HT1080 (cell line): ENCODE data around the gene C2CD3. TPM values are rescaled to one million over a fixed set of nuclear protein-coding genes. Genes with fewer than 3 reads are reported as not detected.

Experiments
- DNase-seq: peaks from one replicate; pipeline ENCODE4 v3.0.0-alpha.2; 2015; ENCODE audit warnings: low read depth
- total RNA-seq: library from RNA; depleted of rRNA; stranded (reverse); fragments of >200 nt; shearing (Covaris generic); gene quantifications from 2 replicates; pipeline ENCODE4 v1.2.3, GENCODE V29; 2014

The C2CD3 gene
- total RNA-seq, 1 experiment from 2014 or later: 20.5 TPM

DNA sequence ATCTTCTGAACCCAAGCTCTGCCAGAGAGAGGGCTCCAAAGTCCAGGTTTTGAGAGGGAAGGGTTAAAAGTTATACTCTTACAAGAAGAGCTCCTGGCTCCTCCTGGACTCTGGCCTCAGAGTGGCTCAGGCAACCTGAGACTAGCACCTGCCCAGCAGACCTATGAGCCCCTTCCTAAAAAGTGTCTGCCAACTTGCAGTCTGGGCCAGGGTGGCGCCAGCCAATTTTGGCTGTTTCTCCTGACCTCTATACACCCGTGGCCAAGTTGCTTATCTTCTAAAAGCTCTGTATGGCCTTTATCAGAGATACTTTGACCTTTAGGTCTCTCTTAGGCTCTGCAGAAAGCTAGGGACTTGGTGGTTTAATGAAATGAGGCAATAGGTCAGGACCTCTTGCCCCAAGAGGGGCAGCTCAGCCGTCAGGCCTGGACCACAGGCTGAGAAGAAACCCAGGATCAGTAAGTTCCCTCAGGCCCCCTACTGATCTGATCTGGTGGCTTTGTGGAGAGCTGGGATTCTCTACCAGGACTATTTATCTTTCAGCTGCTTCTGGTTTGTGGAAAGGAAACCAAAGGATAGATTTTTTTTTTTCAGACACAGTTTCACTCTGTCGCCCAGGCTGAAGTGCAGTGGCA, 151.6 kb downstream of the C2CD3 start:
- no peak for DNase-seq

DNA sequence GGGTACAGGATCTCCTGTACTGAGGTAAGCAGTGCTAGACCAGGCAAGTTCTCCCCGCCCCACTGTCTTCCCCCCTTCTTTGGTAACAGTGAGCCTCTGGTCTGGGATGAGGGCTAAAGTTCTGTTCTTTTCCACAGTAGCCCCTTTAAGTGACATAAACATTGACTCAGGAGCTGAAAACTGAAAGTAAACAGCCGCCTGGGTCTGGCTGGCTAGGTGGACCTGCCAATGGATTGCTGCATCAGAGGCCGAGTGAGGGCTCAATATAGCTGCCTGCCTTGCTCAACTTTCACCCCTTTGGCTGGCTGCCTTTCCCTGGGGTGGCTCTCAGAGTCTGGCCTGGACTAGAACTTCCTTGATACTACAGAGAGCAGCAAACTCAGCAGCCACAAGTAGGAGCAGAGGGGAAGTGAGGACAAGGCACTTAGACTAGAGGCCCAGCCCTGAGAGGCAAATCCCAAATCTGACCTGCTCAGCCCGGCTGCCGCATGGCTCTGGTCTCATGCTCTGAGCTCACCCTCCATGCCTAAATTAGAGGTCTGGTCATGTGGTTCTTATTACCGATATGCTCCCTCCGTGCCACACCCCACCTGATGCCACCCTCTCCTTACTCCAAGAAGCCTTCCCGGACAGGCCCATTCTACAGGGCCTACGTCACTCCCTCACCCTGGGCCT, 152.3 kb downstream of the C2CD3 start:
- DNase-seq: no peak

DNA sequence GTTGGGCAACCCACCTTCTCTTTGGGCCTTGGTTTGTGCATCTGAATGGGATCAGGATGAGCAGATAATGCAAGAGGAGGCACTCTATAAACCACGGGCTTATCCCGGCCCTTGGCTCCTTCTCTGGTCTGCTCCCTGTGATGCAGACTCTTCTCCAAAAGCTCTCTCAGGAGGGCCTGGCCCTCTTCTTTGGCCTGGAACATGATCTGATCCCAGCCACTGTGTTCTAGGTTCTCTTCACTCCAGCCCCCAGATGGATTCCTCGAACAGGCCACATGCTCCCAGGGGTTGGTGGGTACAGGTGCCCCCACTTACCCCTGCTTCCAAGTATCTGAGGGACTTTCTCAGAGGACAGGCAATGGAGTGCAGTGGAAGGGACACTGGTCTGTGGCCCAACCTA, 153.2 kb downstream of the C2CD3 start:
- DNase-seq: no peak

DNA sequence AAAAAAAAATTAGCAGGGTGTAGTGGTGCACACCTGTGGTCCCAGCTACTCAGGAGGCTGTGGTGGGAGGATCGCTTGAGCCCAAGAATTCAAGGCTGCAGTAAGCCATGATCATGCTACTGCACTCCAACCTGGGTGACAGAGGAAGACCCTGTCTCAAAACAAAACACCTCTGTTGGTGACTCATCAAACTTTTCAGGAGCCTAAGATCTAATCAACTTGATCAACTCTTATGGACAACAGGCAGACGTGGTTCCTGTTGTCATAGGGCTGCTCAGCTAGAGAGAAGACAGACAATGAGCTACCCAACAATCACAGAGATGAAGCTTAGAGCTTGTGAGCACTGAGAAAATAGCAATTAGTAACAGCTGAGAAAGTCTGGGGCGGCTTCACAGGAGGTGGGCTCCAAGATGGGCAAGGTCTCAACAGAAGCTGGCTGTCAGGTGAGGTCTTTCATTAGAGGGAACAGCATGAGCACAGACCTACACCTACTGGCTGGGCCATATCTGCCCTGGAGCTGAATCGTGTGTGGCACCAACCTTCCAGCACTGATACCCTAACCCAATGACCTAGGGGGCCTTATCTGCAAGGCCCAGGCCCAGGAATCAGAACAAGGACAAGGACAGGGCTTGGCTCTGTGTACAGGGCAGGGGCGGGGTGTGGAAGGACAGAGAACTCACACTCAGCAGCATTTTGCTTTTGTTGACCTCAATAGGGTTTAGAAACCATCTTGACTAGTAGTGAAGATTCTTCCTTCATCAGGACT, 154.7 kb downstream of the C2CD3 start:
- no peak for DNase-seq

DNA sequence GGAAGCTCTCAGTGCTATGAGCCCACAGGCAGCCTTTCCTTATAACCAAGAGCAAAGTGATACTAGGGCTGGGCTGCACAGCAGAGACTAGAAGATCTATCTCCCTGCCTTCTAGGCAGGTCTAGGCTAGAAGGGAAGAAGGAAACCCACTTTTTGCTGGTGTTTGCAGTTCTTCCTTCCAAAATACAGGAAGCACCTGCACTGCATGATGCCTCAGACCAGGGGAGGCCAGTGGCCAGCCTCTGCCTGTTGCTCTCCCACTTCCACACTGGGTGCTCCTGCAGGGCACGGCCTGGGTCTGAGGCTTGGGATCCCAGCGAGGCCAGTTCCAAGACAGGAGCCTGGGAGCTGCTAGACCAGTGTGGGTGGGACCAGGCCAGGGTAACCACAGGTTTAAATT, 155.9 kb downstream of the C2CD3 start:
- DNase-seq: no peak

DNA sequence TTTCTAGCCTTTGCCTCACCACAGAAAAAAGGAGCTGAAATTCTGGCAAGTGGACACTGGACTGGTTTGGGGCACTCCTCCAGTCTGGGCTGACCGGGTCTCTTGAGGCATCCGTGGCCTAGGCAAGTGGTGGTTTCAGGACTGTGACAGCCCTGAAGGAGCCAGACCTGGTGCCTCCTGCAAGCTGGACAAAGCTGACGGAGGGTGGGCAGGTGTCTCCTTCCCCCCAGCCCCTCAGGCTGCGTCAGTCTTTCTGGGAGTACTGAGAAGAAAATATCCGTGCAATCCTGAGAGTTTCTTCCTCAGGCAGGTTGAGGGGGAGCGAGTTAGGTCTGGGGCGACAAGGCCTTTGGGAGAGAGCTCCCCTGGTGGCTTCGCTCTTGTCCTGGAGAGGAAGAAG, 157.7 kb downstream of the C2CD3 start:
- no peak for DNase-seq

DNA sequence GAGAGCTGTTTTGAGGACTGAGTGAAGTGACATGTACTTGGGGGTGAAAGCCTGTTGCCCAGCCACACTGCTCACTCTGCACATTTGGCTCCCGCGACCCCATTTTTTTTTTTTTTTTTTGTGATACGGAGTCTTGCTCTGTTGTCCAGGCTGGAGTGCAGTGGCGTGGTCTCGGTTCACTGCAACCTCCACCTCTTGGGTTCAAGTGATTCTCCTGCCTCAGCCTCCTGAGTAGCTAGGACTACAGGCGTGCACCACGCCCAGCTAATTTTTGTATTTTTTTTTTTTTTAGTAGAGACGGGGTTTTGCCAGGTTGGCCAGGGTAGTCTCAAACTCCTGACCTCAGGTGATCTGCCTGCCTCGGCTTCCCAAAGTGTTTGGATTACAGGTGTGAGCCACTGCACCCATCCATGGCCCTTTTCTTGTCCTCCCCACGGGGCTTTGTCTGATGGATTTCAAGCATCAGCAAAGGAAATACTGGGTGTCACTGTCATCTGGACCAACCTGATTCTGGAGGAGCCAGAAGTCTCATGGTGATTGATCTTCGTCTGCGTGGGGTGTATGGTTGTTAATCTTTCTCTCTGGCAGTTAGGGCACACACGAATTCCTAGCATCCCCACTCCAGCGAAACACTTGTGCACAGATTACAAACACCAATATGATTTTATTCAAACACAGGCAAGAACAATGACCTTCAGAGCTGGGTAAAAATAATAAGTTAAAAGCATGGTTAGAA, 158.6 kb downstream of the C2CD3 start:
- DNase-seq: no peak

DNA sequence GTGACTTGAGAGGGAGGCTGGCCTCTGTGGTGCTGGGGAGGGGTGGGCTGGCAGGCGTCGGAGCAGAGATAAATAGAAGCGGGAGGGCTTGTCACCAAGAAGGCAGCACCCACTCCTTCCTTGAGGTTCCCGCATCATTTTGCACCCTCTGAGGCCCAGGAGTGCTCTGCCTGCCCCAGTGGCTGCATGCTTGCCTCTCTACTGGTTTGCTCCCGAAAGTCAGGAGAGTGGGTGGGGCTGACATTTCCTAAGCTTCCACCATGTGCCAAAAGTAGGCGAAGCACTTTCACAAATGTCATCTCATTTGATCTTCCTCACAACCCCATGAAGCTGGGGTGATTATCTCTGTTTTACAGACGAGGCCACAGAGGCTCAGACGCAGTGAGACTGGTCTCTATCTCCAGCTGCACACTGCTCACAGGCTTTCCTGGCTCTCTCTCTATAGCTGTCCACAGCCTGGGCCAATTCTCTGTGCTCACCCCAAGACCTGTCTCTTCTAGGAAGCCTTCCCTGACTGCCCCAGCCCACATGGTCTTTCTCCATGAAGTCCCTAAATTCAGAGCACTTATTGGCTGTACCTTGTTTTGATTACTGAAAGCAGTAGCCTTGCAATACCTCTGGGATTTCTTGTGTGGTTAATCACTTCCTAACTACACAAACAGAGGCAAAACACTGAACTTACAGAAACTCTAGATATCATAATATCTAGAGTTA, 159.3 kb downstream of the C2CD3 start:
- no peak for DNase-seq

DNA sequence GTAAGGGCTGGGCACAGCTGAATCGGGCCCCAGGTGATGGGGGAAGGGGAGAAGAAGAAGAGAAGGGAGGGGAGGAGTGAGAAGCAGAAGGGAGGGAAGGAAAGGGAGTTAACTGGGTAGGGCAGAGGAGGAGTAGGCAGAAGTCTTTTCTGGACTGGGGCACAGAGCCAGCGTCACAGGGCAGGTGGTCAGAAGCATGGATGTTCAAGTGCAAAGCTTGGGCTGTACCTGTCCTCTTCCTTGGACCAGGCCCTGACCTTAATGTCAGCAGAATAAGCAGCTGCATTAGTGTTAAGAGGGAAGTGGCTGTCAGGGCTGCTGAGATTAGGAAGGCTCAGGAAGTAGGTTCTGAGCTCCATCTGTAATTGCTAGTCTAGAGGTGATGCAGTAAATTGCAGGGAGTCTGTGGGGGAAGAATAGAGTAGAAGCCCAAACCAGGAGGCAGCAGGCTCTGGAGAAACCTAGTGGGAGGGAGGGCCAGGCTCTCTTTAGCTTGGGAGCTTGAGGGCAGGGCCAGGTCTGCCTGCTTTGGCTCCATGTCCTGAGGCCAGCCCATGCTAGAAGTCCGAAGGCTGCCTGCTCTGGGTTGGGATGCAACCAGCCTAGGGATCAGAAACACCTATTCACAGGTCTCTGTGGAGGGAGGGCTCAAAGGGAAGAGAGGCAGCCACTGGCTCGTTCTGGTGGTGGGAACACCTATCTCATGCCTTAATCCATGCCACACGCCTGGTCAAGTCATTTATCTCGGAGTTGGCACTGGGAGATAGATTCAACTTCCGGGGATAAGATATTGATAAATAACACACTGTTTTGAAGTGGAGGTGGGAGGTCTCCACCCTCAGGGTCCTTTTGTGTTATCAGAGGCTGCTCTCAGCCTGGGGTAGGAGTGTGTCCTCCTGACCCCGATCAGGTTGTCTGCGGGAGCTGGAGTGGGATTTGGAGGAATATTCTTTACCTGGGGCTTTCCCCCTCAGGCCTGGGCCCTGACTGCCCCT, 160.2 kb downstream of the C2CD3 start:
- no peak for DNase-seq

DNA sequence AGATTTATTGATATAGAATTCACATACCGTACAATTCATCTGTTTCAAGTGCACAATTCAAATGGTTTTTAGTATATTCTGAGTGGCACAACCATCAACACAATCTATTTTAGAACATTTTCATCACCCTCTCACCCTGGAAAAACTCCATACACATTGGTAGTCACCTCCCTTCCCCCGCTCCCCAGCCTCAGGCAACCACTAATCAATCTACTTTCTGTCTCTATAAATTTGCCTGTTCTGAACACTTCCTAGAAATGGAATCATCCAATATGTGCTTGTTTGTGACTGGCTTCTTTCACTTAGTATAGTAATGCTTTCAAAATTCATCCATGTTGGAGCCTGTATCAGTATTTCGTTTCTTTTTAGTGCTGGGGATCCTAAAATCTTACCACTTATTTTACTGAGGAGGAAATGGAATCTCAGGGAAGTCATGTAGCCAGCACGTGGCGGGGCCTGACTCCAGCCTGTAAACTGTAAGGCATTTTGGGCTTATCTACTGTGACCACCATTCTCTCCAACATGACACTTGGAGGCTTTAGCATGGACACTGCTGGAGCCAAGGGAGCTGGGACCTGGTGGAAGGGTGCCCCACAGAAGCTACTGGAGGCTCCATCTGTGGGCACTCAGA, 161.0 kb downstream of the C2CD3 start:
- no peak for DNase-seq

DNA sequence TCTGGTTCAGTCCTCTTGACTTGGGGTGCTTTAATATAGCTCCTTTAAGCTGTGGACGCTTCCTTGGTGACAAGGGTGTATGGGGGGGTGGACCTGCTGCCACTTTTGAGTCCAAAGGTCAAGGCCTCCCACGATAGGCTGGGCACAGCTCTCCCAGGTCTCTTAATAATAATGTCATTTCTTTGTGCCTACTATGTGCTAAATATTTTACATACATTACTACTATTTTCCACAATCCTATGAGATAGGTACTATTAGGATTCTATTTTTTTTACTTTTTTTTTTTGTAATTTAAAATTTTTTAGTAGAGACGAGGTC, 161.6 kb downstream of the C2CD3 start:
- DNase-seq: no peak

DNA sequence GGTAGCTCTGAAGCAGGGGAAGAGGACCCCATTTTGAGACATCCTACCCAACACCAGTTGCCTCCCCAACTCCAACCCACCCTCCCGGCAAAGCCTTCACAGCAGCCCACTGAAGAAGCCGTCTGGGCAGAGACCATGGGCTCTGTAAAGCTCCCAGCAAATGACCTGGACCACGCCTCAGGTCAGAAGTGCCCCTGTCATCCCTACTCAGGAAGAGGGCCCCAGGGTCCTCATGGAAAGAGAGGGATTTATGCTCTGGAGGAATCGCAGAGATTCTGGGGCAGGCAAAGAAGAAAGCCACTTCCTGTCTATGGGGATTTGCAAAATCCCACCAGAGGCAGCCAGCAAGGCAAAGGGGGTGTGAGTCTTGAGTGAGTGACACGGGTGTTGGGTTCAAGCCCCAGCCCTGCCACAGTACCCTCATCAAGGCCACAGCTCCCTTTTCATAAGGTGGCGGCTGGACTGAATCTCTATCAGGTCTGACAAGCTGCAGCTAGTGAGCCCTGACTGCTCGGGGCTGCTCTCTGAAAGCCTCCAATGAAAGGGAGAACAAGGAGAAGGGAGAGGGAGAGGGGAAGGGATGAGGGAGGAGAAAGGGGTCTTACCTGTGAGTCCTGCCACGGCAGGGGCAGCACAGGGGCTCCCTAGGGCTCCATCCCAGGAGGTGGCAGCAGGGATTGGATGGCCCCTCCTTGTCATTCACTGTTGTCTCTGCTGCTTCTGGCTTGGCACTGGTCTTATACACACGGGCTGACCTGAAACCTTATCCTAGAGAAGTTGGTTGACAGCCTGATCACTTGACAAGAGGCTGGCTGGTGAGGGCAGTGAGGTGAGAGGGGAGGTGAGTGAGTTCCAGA, 162.2 kb downstream of the C2CD3 start, which contains the start of gene UCP3:
Gene UCP3 (minus strand): TSS at position 713 of the 857 bp plus-strand sequence. CDS start 2,043 bp downstream, outside the sequence.
- DNase-seq: no peak

DNA sequence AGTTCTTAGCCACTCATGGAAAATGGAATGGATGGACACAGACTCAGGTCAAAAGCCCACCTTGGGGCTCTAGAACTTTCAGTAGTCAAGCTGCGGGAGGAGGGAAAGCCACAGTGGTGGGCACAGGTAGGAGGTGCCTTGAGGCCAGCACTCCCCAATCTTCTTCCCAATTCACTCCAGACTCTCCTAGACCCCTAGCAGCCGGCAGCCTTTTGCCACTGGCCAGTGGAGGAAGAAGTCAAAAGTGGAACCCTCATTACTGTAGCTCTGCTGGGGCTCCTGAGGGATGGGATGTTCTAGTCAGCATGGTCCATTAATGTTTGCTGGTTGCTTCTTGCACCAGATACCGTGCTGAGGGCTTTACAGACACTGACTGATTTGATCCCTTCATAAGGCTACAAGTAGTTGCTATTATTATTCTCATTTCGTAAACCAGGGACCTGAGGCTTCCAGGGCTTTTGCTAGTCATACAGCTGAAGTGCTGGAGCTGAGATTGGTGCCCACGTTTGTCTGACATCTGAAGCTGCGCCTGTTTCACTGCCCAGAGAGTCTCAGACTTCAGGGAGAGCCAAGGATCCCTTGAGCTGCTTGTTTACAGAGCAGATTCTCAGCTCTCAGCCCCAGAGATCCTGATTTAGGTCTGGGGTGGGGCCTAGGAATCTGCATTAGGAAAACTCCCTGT, 163.0 kb downstream of the C2CD3 start:
- no peak for DNase-seq

DNA sequence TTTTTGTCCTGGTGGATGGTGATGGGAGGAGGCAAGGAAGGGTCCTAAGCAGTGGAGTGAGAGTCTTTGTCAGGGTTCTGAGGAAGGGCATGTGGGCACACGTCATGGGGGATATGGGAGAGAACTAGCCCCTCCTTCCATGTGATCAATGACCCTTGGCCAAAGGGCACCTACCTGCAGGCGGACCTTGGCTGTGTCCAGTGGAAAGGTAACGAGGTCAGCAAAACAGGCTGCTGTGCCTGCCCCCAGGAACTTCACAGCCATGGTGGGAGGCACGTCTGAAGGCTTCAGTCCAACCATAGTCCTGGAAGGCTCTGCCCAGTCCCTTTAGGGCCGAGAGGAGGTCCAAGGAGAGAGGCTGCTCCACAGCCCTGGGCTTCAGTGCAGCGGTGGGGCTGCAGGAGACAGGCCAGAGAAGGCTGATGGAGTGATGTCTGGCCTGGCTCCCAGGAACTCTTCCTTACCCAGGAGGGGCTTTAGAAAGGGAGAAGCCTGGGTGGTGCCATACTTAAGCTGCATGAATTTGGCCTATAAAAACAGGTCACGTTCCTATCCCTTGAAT, 164.0 kb downstream of the C2CD3 start:
- no peak for DNase-seq

DNA sequence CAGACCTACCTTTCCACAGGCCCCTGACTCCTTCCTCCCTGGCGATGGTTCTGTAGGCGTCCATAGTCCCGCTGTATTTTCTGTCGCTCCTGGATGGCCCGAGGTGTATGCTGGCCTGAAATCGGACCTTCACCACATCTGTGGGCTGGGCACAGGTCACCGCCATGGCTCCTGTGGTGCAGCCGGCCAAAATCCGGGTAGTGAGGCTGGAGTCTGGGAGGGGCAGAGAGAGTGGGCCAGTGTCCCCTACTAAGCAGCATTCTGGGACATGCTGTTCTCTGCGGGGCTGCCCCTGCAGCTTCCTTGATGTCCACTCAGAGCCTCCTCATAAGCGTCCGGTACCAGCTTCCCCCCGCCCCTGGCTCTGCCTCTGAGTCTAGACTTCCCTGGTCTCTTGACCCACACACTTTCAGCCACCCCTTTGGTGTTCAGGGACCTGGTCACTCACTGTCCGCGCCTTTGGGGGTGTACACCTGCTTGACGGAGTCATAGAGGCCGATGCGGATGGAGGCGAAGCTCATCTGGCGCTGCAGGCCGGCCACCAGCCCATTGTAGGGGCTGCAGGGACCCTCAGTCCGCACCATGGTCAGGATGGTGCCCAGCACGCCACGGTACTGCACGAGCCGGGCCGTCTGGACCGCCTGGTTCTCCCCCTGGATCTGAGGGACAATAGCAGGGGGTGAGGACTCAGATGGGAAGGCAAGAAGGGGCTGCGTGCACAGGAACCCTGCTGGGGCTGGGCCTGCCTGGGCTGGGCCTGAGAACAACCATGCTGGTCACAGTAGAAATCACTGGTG, 164.9 kb downstream of the C2CD3 start:
- no peak for DNase-seq

DNA sequence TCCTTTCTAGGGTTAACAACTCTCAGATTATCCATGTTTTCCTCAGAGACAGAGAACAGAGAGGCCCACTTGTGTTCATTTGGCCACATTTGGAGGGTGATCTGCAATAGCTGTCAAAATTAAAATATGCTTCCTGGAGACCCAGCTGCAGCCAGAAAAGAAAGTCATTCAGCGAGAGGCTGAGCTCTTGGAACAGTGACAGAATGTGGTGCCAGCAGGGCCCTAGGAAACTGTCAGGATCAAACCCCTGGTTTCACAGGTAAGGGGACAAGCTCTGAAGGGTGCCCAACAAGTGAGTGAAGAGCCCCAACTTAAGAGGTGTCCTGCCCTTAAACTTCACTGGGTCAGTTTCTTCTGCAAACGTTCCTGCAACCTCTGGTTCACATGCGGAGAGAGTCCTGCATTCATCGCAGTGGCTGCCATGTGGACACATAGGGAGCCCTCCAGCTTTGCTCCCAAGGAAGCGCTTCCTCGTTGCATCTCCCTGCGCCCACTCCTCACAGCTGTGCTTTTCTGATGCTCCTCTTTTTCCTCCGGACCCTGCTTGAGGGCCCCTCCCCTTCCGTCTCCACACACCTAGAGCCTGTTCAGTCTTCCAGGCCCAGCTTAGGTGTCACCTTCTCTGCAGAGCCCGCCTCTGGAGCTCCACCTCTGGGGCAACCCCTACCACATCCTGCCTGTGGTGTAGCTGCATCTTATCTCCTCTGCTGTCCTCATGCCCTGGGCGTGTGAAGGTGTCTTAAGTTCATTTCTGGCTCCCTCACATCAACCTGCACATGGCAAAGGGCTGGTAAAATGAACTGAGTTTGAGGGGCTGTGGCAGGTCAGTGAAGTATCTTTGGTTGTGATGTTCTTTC, 165.8 kb downstream of the C2CD3 start:
- DNase-seq: no peak
